Liver (tissue), 9 donors: ENCODE results near the gene RAI2. TPM values are rescaled to one million over a fixed set of nuclear protein-coding genes. Genes with fewer than 3 reads are reported as not detected.

Experiments used
- DNase-seq: peaks from one replicate; pipeline ENCODE4 v3.0.0-alpha.2; 2017; ENCODE audit warnings: low spot score
- H3K27ac ChIP-seq, 2 donors: one replicate each; pipeline ENCODE4 v1.7.0; 2013; ENCODE audit warnings: inconsistent platforms in 2 of 2, low read length in 2 of 2, control low read depth in 1 of 2, low read depth in 1 of 2, mild to moderate bottlenecking in 1 of 2
- H3K27me3 ChIP-seq, 4 donors: one replicate each; pipeline versions ENCODE4 v1.6.1 to v1.7.0; 2013; ENCODE audit warnings: low read length in 3 of 4, inconsistent platforms in 1 of 4, mild to moderate bottlenecking in 1 of 4, moderate library complexity in 1 of 4; ENCODE audit not compliant: control insufficient read depth in 4 of 4, insufficient read depth in 4 of 4
- H3K36me3 ChIP-seq, 4 donors: one replicate each; pipeline versions ENCODE4 v1.6.1 to v1.7.0; 2013; ENCODE audit warnings: low read length in 3 of 4, mild to moderate bottlenecking in 3 of 4, low read depth in 1 of 4, moderate library complexity in 1 of 4; ENCODE audit not compliant: control insufficient read depth in 4 of 4, insufficient read depth in 3 of 4
- H3K4me1 ChIP-seq, 4 donors: one replicate each; pipeline versions ENCODE4 v1.6.1 to v1.7.0; 2013; ENCODE audit warnings: low read length in 3 of 4, mild to moderate bottlenecking in 3 of 4, moderate library complexity in 1 of 4; ENCODE audit not compliant: control insufficient read depth in 4 of 4, insufficient read depth in 4 of 4
- H3K4me3 ChIP-seq, 3 donors: one replicate each; pipeline versions ENCODE4 v1.6.1 to v1.7.0; 2013; ENCODE audit warnings: low read length in 3 of 3, control low read depth in 1 of 3, low read depth in 1 of 3, mild to moderate bottlenecking in 1 of 3
- H3K9ac ChIP-seq, 2 donors: one replicate each; pipeline ENCODE4 v1.7.0; 2013; ENCODE audit warnings: low read length in 2 of 2, mild to moderate bottlenecking in 2 of 2, moderate library complexity in 2 of 2, control low read depth in 1 of 2, low read depth in 1 of 2
- H3K9me3 ChIP-seq, 4 donors: one replicate each; pipeline versions ENCODE4 v1.6.1 to v1.7.0; 2013; ENCODE audit warnings: low read length in 3 of 4; ENCODE audit not compliant: control insufficient read depth in 4 of 4
- EGR1 ChIP-seq, 2 donors: IDR thresholded peaks; 2 replicates each; pipeline ENCODE4 v1.6.1; 2016 to 2018; ENCODE audit warnings: antibody characterized with exemption in 2 of 2, low read depth in 2 of 2
- FOXA1 ChIP-seq: IDR thresholded peaks from 2 replicates; pipeline ENCODE4 v1.6.1; 2016; ENCODE audit warnings: antibody characterized with exemption
- FOXA2 ChIP-seq: IDR thresholded peaks from 2 replicates; pipeline ENCODE4 v1.6.1; 2016; ENCODE audit warnings: antibody characterized with exemption
- HNF4A ChIP-seq, 2 donors: conservative IDR thresholded peaks; 2 replicates each; pipeline ENCODE4 v1.6.1; 2016; ENCODE audit warnings: antibody characterized with exemption in 2 of 2, mild to moderate bottlenecking in 2 of 2
- HNF4G ChIP-seq: IDR thresholded peaks from 2 replicates; pipeline ENCODE4 v1.6.1; 2016; ENCODE audit warnings: antibody characterized with exemption
- JUND ChIP-seq, 2 donors: IDR thresholded peaks; 2 replicates each; pipeline ENCODE4 v1.6.1; 2016; ENCODE audit warnings: antibody characterized with exemption in 2 of 2
- NR2F2 ChIP-seq: IDR thresholded peaks from 2 replicates; pipeline ENCODE4 v1.6.1; 2016; ENCODE audit warnings: antibody characterized with exemption
- RAD21 ChIP-seq, 2 donors: IDR thresholded peaks; 2 replicates each; pipeline ENCODE4 v1.6.1; 2016; ENCODE audit warnings: antibody characterized with exemption in 2 of 2, mild to moderate bottlenecking in 2 of 2
- RXRA ChIP-seq, 2 donors: IDR thresholded peaks; 2 replicates each; pipeline ENCODE4 v1.6.1; 2017 to 2018; ENCODE audit warnings: antibody characterized with exemption in 2 of 2, mild to moderate bottlenecking in 1 of 2
- TAF1 ChIP-seq: conservative IDR thresholded peaks from 2 replicates; pipeline ENCODE4 v1.6.1; 2016; ENCODE audit warnings: antibody characterized with exemption, mild to moderate bottlenecking
- YY1 ChIP-seq: IDR thresholded peaks from 2 replicates; pipeline ENCODE4 v1.6.1; 2016; ENCODE audit warnings: antibody characterized with exemption, mild to moderate bottlenecking
- WGBS: extraction: QIAGEN DNeasy Blood & Tissue Kit; methylation state at CpG from one replicate; pipeline ENCODE4 v1.1.7; 2013; 5-methylcytosine and 5-hydroxymethylcytosine counted together
- polyA plus RNA-seq, 2 donors: library from polyadenylated mRNA; stranded (reverse) in 1 of 2; unstranded in 1 of 2; fragments of 200-250 nt in 1 of 2; fragments of >200 nt in 1 of 2; fragmentation: Nextera tagmentation in 1 of 2; extraction: Ambion mirVana in 1 of 2; gene quantifications; one replicate each; pipeline versions ENCODE4 v1.2.1 to v1.2.3, GENCODE V29; 2013 to 2015
- total RNA-seq, 2 donors: library from RNA; depleted of rRNA; stranded (reverse); fragments of >200 nt; gene quantifications; one replicate each; pipeline ENCODE4 v1.2.3, GENCODE V29; 2014
- TF ChIP-seq, protein P1 (sequence below): IDR thresholded peaks from 2 replicates; pipeline ENCODE4 v1.6.1; 2016; ENCODE audit warnings: antibody characterized with exemption
- TF ChIP-seq, protein P2 (sequence below): IDR thresholded peaks from 2 replicates; pipeline ENCODE4 v1.6.1; 2016; ENCODE audit warnings: antibody characterized with exemption, mild to moderate bottlenecking
- TF ChIP-seq, protein P3 (sequence below): fragments of 150-350 bp; IDR thresholded peaks from 2 replicates; pipeline ENCODE4 v1.5.1; 2017; ENCODE audit warnings: improper control_type of control experiment, low read depth, low read length; ENCODE audit not compliant: missing input control
- TF ChIP-seq, protein P4 (sequence below): IDR thresholded peaks from 2 replicates; pipeline ENCODE4 v1.6.1; 2016; ENCODE audit warnings: antibody characterized with exemption
- TF ChIP-seq, protein P5 (sequence below): IDR thresholded peaks from 2 replicates; pipeline ENCODE4 v1.6.1; 2016; ENCODE audit warnings: antibody characterized with exemption
- donor health status: healthy.
- donor health status: healthy.
- donor health status: healthy.
- donor health status: healthy.
- donor health status: healthy.

The RAI2 gene
- total and polyA plus RNA-seq, 4 donors, result 0.14 to 1.8 (median 0.97) TPM

DNA sequence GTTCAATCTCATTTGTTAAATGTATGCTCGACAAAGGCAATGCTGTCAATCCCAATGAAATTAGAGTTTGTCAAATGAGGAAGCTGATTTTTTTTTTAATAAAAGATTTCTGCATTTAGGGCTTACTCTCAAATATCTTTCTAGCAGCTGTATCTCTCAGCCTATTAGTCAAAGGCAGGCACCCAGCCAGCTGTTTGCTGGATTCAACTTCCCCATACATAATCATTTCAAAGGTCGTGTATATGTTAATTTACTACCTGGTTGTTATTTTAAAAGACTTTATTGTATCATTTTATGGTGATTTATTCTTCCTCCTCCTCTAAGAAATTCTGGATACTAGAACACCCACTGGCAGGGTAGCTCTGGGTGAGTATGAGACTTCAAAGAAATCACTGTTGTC, 27.1 kb downstream of the RAI2 start:
- Histone ChIP-seq H3K9me3 (no peaks in the 10 kb centered on the region), H3K27ac (no peak overlapping the region), H3K36me3 (no peaks in the 10 kb centered on the region), H3K4me3 (no peak overlapping the region), H3K4me1 (peaks cover 1 to 3% (median 2%) of the 10 kb centered on the region in 4 donors), H3K9ac (no peak overlapping the region), H3K27me3 (peaks cover 0 to 2% (median 0%) of the 10 kb centered on the region in 4 donors)
- TF ChIP-seq, protein P1, sequence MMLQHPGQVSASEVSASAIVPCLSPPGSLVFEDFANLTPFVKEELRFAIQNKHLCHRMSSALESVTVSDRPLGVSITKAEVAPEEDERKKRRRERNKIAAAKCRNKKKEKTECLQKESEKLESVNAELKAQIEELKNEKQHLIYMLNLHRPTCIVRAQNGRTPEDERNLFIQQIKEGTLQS, result no peak
- TF ChIP-seq, protein P2, sequence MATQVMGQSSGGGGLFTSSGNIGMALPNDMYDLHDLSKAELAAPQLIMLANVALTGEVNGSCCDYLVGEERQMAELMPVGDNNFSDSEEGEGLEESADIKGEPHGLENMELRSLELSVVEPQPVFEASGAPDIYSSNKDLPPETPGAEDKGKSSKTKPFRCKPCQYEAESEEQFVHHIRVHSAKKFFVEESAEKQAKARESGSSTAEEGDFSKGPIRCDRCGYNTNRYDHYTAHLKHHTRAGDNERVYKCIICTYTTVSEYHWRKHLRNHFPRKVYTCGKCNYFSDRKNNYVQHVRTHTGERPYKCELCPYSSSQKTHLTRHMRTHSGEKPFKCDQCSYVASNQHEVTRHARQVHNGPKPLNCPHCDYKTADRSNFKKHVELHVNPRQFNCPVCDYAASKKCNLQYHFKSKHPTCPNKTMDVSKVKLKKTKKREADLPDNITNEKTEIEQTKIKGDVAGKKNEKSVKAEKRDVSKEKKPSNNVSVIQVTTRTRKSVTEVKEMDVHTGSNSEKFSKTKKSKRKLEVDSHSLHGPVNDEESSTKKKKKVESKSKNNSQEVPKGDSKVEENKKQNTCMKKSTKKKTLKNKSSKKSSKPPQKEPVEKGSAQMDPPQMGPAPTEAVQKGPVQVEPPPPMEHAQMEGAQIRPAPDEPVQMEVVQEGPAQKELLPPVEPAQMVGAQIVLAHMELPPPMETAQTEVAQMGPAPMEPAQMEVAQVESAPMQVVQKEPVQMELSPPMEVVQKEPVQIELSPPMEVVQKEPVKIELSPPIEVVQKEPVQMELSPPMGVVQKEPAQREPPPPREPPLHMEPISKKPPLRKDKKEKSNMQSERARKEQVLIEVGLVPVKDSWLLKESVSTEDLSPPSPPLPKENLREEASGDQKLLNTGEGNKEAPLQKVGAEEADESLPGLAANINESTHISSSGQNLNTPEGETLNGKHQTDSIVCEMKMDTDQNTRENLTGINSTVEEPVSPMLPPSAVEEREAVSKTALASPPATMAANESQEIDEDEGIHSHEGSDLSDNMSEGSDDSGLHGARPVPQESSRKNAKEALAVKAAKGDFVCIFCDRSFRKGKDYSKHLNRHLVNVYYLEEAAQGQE, result no peak
- no peak for TF ChIP-seq HNF4A (conservative IDR thresholded peaks at IDR 0.05)
- WGBS, result 58% methylated on average over 2 of the region's 2 CpGs
- no peak for DNase-seq

DNA sequence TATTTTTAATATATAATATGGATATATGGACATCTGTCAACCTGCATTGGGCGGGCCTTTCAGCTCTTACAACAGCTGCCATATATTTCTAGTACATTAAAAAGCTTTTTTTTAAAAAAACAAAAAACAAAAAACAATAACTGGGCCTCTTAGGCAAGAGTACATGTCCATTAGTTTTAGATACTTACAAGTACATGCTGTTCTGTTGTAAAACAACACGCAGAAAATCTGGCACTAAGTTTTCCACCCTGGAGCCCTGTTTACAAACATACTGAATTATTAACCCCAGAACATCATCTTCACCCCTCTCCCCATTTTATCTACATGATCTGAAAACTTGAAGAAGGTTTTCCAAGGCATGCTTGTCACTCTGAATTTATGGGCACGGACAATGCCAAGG, 29.8 kb downstream of the RAI2 start:
- Histone ChIP-seq H3K4me3 (no peak overlapping the region), H3K9me3 (no peaks in the 10 kb centered on the region), H3K36me3 (no peaks in the 10 kb centered on the region), H3K9ac (no peak overlapping the region), H3K4me1 (peaks cover 1 to 3% (median 2%) of the 10 kb centered on the region in 4 donors), H3K27ac (no peak overlapping the region), H3K27me3 (no peaks in the 10 kb centered on the region)
- DNase-seq, result no peak
- TF ChIP-seq EGR1 (IDR thresholded peaks at IDR 0.05; ENCODE audit: low read depth in 2 of 2), result no peak
- no peak for TF ChIP-seq HNF4A (conservative IDR thresholded peaks at IDR 0.05)
- no peak for TF ChIP-seq JUND (IDR thresholded peaks at IDR 0.05)
- TF ChIP-seq, protein P3, sequence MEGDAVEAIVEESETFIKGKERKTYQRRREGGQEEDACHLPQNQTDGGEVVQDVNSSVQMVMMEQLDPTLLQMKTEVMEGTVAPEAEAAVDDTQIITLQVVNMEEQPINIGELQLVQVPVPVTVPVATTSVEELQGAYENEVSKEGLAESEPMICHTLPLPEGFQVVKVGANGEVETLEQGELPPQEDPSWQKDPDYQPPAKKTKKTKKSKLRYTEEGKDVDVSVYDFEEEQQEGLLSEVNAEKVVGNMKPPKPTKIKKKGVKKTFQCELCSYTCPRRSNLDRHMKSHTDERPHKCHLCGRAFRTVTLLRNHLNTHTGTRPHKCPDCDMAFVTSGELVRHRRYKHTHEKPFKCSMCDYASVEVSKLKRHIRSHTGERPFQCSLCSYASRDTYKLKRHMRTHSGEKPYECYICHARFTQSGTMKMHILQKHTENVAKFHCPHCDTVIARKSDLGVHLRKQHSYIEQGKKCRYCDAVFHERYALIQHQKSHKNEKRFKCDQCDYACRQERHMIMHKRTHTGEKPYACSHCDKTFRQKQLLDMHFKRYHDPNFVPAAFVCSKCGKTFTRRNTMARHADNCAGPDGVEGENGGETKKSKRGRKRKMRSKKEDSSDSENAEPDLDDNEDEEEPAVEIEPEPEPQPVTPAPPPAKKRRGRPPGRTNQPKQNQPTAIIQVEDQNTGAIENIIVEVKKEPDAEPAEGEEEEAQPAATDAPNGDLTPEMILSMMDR, result no peak
- no peak for TF ChIP-seq FOXA2
- no peak for TF ChIP-seq HNF4G
- TF ChIP-seq, protein P4, sequence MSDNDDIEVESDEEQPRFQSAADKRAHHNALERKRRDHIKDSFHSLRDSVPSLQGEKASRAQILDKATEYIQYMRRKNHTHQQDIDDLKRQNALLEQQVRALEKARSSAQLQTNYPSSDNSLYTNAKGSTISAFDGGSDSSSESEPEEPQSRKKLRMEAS, result no peak
- TF ChIP-seq, protein P2, result no peak
- TF ChIP-seq, protein P5, sequence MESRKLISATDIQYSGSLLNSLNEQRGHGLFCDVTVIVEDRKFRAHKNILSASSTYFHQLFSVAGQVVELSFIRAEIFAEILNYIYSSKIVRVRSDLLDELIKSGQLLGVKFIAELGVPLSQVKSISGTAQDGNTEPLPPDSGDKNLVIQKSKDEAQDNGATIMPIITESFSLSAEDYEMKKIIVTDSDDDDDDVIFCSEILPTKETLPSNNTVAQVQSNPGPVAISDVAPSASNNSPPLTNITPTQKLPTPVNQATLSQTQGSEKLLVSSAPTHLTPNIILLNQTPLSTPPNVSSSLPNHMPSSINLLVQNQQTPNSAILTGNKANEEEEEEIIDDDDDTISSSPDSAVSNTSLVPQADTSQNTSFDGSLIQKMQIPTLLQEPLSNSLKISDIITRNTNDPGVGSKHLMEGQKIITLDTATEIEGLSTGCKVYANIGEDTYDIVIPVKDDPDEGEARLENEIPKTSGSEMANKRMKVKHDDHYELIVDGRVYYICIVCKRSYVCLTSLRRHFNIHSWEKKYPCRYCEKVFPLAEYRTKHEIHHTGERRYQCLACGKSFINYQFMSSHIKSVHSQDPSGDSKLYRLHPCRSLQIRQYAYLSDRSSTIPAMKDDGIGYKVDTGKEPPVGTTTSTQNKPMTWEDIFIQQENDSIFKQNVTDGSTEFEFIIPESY, result no peak
- no peak for TF ChIP-seq RXRA (IDR thresholded peaks at IDR 0.05)
- TF ChIP-seq, protein P1, result no peak
- TF ChIP-seq NR2F2, result no peak
- TF ChIP-seq YY1, result no peak
- no peak for TF ChIP-seq FOXA1
- no peak for TF ChIP-seq RAD21 (IDR thresholded peaks at IDR 0.05)
- TF ChIP-seq TAF1, result no peak
- 80% methylated on average over 3 of the region's 3 CpGs for WGBS
